Liver (tissue), 3 donors: ENCODE measurements around the gene TMEM123.

Experiments
- CTCF ChIP-seq: fragments of 150-350 bp; IDR thresholded peaks from 2 replicates; pipeline ENCODE4 v1.5.1; 2017; ENCODE audit warnings: improper control_type of control experiment, low read depth, low read length; ENCODE audit not compliant: missing input control
- FOXA1 ChIP-seq: IDR thresholded peaks from 2 replicates; pipeline ENCODE4 v1.6.1; 2016; ENCODE audit warnings: antibody characterized with exemption
- GABPA ChIP-seq, 2 donors: IDR thresholded peaks in 1 of 2; conservative IDR thresholded peaks in 1 of 2; 2 replicates each; pipeline ENCODE4 v1.6.1; 2016; ENCODE audit warnings: antibody characterized with exemption in 2 of 2, mild to moderate bottlenecking in 1 of 2, moderate library complexity in 1 of 2
- MAX ChIP-seq: IDR thresholded peaks from 2 replicates; pipeline ENCODE4 v1.6.1; 2016; ENCODE audit warnings: antibody characterized with exemption
- RAD21 ChIP-seq, 2 donors: IDR thresholded peaks; 2 replicates each; pipeline ENCODE4 v1.6.1; 2016; ENCODE audit warnings: antibody characterized with exemption in 2 of 2, mild to moderate bottlenecking in 2 of 2
- YY1 ChIP-seq: IDR thresholded peaks from 2 replicates; pipeline ENCODE4 v1.6.1; 2016; ENCODE audit warnings: antibody characterized with exemption, mild to moderate bottlenecking
- donor health status: healthy.
- donor health status: healthy.

GRCh38 chr11:102378818-102379217 lies 73.7 kb downstream of the TMEM123 start:
- TF ChIP-seq RAD21 (IDR thresholded peaks at IDR 0.05) (no peak), FOXA1 (no peak), CTCF (no peak), YY1 (no peak), MAX (no peak), GABPA (IDR thresholded peaks at IDR 0.05 in 1 of 2, conservative IDR thresholded peaks at IDR 0.05 in 1 of 2) (no peak)
